ENCODE results near the gene NES.

Gene NES

GRCh38 chr1:156641761-156642264, 35.4 kb downstream of the NES start, which contains the start of gene BCAN:
TSS of gene BCAN (plus strand) at chr1:156642117. CDS start at chr1:156646055, 3,938 bp downstream.
- ChIA-PET CTCF (interaction anchor here (0.7 to 6.2 kb wide), 6 partner anchors 11 to 48 kb away, joined by 3 to 47 read pairs (median 4); no protein-coding TSS in a partner anchor), POLR2A (interaction anchor here (0.9 to 1.2 kb wide), 2 partner anchors 18 to 46 kb away, joined by 3 to 7 read pairs; no protein-coding TSS in a partner anchor)
- DNase-seq (ENCODE audit: extremely low spot score): peak; percentile 80
- TF ChIP-seq ELF4 (IDR thresholded peaks at IDR 0.05) (no peak), FOXA1 (IDR thresholded peaks at IDR 0.05) (no peak), LEF1 (IDR thresholded peaks at IDR 0.05; ENCODE audit: borderline replicate concordance) (no peak), ZNF384 (IDR thresholded peaks at IDR 0.05) (no peak), NFRKB (IDR thresholded peaks at IDR 0.05) (no peak), SP1 (IDR thresholded peaks at IDR 0.05) (no peak), CTBP1 (IDR thresholded peaks at IDR 0.05; ENCODE audit: borderline replicate concordance) (no peak), SUZ12 (IDR thresholded peaks at IDR 0.05) (no peak), TARDBP (IDR thresholded peaks at IDR 0.05) (no peak), BHLHE40 (IDR thresholded peaks at IDR 0.05; ENCODE audit: borderline replicate concordance) (no peak), FOXK2 (IDR thresholded peaks at IDR 0.05) (no peak), L3MBTL2 (conservative IDR thresholded peaks at IDR 0.05) (no peak), PKNOX1 (IDR thresholded peaks at IDR 0.05) (no peak), HDGF (IDR thresholded peaks at IDR 0.05; ENCODE audit: borderline replicate concordance) (no peak), ARNT (IDR thresholded peaks at IDR 0.05) (no peak)

GRCh38 chr1:156640842-156641706, 36.1 kb downstream of the NES start:
- CTCF ChIA-PET: interaction anchor here (0.7 to 6.2 kb wide), 6 partner anchors 10 to 49 kb away, joined by 3 to 47 read pairs (median 4); no protein-coding TSS in a partner anchor
- no peak for DNase-seq (ENCODE audit: extremely low spot score)

GRCh38 chr1:156639601-156640101, 37.6 kb downstream of the NES start:
- TF ChIP-seq TARDBP (IDR thresholded peaks at IDR 0.05) (no peak), CTBP1 (IDR thresholded peaks at IDR 0.05; ENCODE audit: borderline replicate concordance) (no peak)
- CTCF ChIA-PET: no interaction called here
- POLR2A ChIA-PET: no interaction called here
- no peak for DNase-seq (ENCODE audit: extremely low spot score)

More at GRCh38 chr1:156640842-156641706, 36.1 kb downstream of the NES start:
- POLR2A ChIA-PET: interaction anchor here (0.9 to 1.2 kb wide), 2 partner anchors 17 to 45 kb away, joined by 3 to 7 read pairs; no protein-coding TSS in a partner anchor
- TF ChIP-seq LEF1 (IDR thresholded peaks at IDR 0.05; ENCODE audit: borderline replicate concordance) (no peak), NFRKB (IDR thresholded peaks at IDR 0.05) (no peak), TARDBP (IDR thresholded peaks at IDR 0.05) (no peak), CTBP1 (IDR thresholded peaks at IDR 0.05; ENCODE audit: borderline replicate concordance) (no peak), ARNT (IDR thresholded peaks at IDR 0.05) (no peak), SUZ12 (IDR thresholded peaks at IDR 0.05) (no peak), PKNOX1 (IDR thresholded peaks at IDR 0.05) (no peak), SP1 (IDR thresholded peaks at IDR 0.05) (no peak), ELF4 (IDR thresholded peaks at IDR 0.05) (no peak), ZNF384 (IDR thresholded peaks at IDR 0.05) (no peak), FOXK2 (IDR thresholded peaks at IDR 0.05) (no peak), L3MBTL2 (conservative IDR thresholded peaks at IDR 0.05) (no peak), FOXM1 (IDR thresholded peaks at IDR 0.05; ENCODE audit: borderline replicate concordance) (no peak), BHLHE40 (IDR thresholded peaks at IDR 0.05; ENCODE audit: borderline replicate concordance) (no peak), HDGF (IDR thresholded peaks at IDR 0.05; ENCODE audit: borderline replicate concordance) (no peak), FOXA1 (IDR thresholded peaks at IDR 0.05) (no peak)

GRCh38 chr1:156638189-156638985, 38.8 kb downstream of the NES start:
- DNase-seq (ENCODE audit: extremely low spot score): no peak
- ChIA-PET POLR2A (no interaction called here), CTCF (interaction anchor here (1.2 kb wide), 1 partner anchor 88 kb away, joined by 4 read pairs; no protein-coding TSS in a partner anchor)
- TF ChIP-seq NFRKB (IDR thresholded peaks at IDR 0.05): no peak
- no peak for TF ChIP-seq BHLHE40 (IDR thresholded peaks at IDR 0.05; ENCODE audit: borderline replicate concordance)

- ChIA-PET CTCF (interaction anchor here (0.8 to 2.0 kb wide), 4 partner anchors 8 to 46 kb away, joined by 3 to 11 read pairs (median 3); no protein-coding TSS in a partner anchor), POLR2A (interaction anchor here (2.0 kb wide), 1 partner anchor 29 kb away, joined by 5 read pairs; no protein-coding TSS in a partner anchor)
- DNase-seq (ENCODE audit: extremely low spot score): no peak
- no peak for TF ChIP-seq PKNOX1 (IDR thresholded peaks at IDR 0.05)
- TF ChIP-seq HDGF (IDR thresholded peaks at IDR 0.05; ENCODE audit: borderline replicate concordance): no peak
- no peak for TF ChIP-seq ZNF384 (IDR thresholded peaks at IDR 0.05)
- no peak for TF ChIP-seq TARDBP (IDR thresholded peaks at IDR 0.05)
- no peak for TF ChIP-seq SP1 (IDR thresholded peaks at IDR 0.05)
- no peak for TF ChIP-seq FOXK2 (IDR thresholded peaks at IDR 0.05)
Observed at GRCh38 chr1:156632355-156632754, 44.9 kb downstream of the NES start.

Data from HEK293T (cell line).